Spleen (tissue), 11 donors: ENCODE measurements around the gene ZNF362. TPM values are rescaled to one million over a fixed set of nuclear protein-coding genes. Genes with fewer than 3 reads are reported as not detected.

Experiments used
- DNase-seq: peaks from one replicate; pipeline ENCODE4 v3.0.0-alpha.2; 2020
- H3K27ac ChIP-seq, 8 donors: fragments of 200-600 bp; sonication (generic) in 7 of 8; 1 replicate in 4 of 8; 2 replicates in 4 of 8; pipeline versions ENCODE4 v1.5.0 to v1.8.0; 2016 to 2021; ENCODE audit warnings: inconsistent platforms in 4 of 8, mild to moderate bottlenecking in 4 of 8, moderate library complexity in 1 of 8
- H3K27me3 ChIP-seq, 7 donors: fragments of 200-600 bp; sonication (generic) in 6 of 7; replicated peaks in 1 of 7; 1 replicate in 4 of 7; 2 replicates in 3 of 7; pipeline versions ENCODE4 v1.5.0 to v1.8.0; 2016 to 2021; ENCODE audit warnings: inconsistent platforms in 3 of 7, mild to moderate bottlenecking in 1 of 7
- H3K36me3 ChIP-seq, 6 donors: fragments of 200-600 bp; sonication (generic) in 5 of 6; 1 replicate in 4 of 6; 2 replicates in 2 of 6; pipeline versions ENCODE4 v1.5.0 to v1.8.0; 2016 to 2021; ENCODE audit warnings: inconsistent platforms in 2 of 6
- H3K4me1 ChIP-seq, 6 donors: fragments of 200-600 bp; sonication (generic) in 5 of 6; 1 replicate in 3 of 6; 2 replicates in 3 of 6; pipeline versions ENCODE4 v1.5.0 to v1.8.0; 2016 to 2021; ENCODE audit warnings: inconsistent platforms in 3 of 6
- H3K4me3 ChIP-seq, 8 donors: fragments of 200-600 bp; sonication (generic) in 7 of 8; 1 replicate in 4 of 8; 2 replicates in 4 of 8; pipeline versions ENCODE4 v1.5.0 to v1.8.0; 2016 to 2021; ENCODE audit warnings: inconsistent platforms in 4 of 8, mild to moderate bottlenecking in 4 of 8, moderate library complexity in 2 of 8
- H3K9me3 ChIP-seq, 8 donors: fragments of 200-600 bp; sonication (generic) in 7 of 8; 1 replicate in 4 of 8; 2 replicates in 4 of 8; pipeline versions ENCODE4 v1.5.0 to v1.8.0; 2016 to 2021; ENCODE audit warnings: inconsistent platforms in 4 of 8
- CTCF ChIP-seq, 11 experiments: fragments of 200-600 bp in 7 of 11; fragments of 450-650 bp in 4 of 11; sonication (generic) in 4 of 11; IDR thresholded peaks in 8 of 11; conservative IDR thresholded peaks in 3 of 11; 1 replicate in 7 of 11; 2 replicates in 4 of 11; pipeline versions ENCODE4 v1.4.0 to v1.8.0; 2016 to 2021; ENCODE audit warnings: antibody characterized with exemption in 11 of 11, inconsistent platforms in 4 of 11, mild to moderate bottlenecking in 1 of 11
- POLR2A ChIP-seq, 3 donors: fragments of 450-650 bp; IDR thresholded peaks; one replicate each; pipeline ENCODE4 v1.5.1; 2017; ENCODE audit warnings: antibody characterized with exemption in 3 of 3, mild to moderate bottlenecking in 1 of 3
- POLR2AphosphoS5 ChIP-seq, 3 donors: sonication (generic); formaldehyde crosslinking; IDR thresholded peaks; one replicate each; pipeline ENCODE4 v1.5.1; 2017; ENCODE audit warnings: antibody characterized with exemption in 3 of 3
- WGBS, 5 donors: extraction: QIAGEN DNeasy Blood & Tissue Kit in 3 of 5; methylation state at CpG; one replicate each; pipeline versions ENCODE4 v1.1.5 to v1.1.7; 2013 to 2018; 5-methylcytosine and 5-hydroxymethylcytosine counted together
- intact Hi-C: fragments of 100-400 bp; cut with DNase I; formaldehyde crosslinking; loops from one replicate; pipeline ENCODE4 v1.15.0; 2023; ENCODE audit warnings: low total_unique reads
- polyA plus RNA-seq, 3 donors: library from polyadenylated mRNA; stranded (reverse); fragments of 200-250 nt; gene quantifications; one replicate each; pipeline ENCODE4 v1.2.1, GENCODE V29; 2013
- total RNA-seq, 7 donors: library from RNA; depleted of rRNA in 3 of 7; stranded (reverse); fragments of >200 nt in 3 of 7; fragmentation: NEBNext Ultra II Directional in 4 of 7; extraction: Animal tissue kit (Norgen Biotek cat#: 25700) in 4 of 7; gene quantifications; one replicate each; pipeline versions ENCODE4 v1.1.0 to v1.2.1, GENCODE V29; 2016 to 2021
- donor health status: healthy with polysubstance abuse.
- donor health status: DM: no; HTN: no; CAD: no; lungs with moderate emphysema.
- donor health status: DM: no; HTN: no; CAD: no.
- donor health status: Bipolar disorder and iron deficiency.
- donor health status: healthy.
- donor health status: DM: no; HTN: no; CAD: no.
- donor health status: DM: yes; HTN: yes; CAD: no.

ZNF362 gene
- total and polyA plus RNA-seq, 10 donors: 8.7 to 47.0 (median 24.8) TPM

DNA sequence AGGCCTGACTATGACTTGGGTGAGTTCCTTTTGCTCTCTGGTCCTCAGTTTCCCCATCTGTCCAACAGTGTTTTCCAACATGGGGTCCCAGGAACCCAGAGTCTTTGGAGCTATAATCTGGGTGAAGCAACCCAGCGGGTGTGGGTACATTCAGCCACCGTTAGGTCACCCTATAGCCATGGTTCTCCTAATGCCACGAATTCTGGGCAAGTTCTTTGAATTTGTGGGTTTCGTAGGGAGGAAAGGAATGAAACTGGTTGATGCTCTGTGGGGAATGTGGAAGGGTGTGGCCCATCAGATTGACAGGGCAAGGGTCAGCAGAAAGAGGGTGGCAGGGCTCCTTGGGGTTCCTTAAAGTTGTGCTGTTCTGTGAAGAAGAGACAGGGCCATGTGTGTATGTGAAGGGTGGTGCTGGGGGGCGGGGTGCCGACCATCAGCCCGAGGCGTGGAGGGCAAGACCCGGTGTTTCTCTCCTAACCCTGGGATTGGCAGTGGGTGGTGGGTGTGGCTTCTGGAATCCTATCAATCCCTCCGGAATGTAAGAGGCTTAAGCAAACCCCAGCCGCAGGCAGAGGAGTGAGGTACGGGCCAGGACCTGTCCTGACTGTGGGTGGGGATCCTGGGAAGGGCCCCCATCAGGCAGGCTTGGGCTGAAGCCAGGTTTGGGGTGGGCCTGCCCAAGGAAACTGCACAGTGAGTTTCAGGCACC is 35.5 kb upstream of the ZNF362 start:
- Histone ChIP-seq H3K27ac (no peak overlapping the region), H3K4me1 (peaks cover 0 to 20% (median 9%) of the 10 kb centered on the region in 6 donors), H3K9me3 (peaks cover 0 to 35% (median 25%) of the 10 kb centered on the region in 8 donors), H3K27me3 (peaks cover 0 to 4% (median 0%) of the 10 kb centered on the region in 7 donors), H3K36me3 (no peaks in the 10 kb centered on the region), H3K4me3 (no peak overlapping the region)
- TF ChIP-seq CTCF (IDR thresholded peaks at IDR 0.05 in 8 of 11, conservative IDR thresholded peaks at IDR 0.05 in 3 of 11): no peak
- TF ChIP-seq POLR2AphosphoS5 (IDR thresholded peaks at IDR 0.05): no peak
- TF ChIP-seq POLR2A (IDR thresholded peaks at IDR 0.05): no peak
- no peak for DNase-seq
- intact Hi-C loops: no loop called here
- 73 to 88% (median 79%) methylated on average over 9 to 12 of the region's 12 CpGs for WGBS, 5 donors

- intact Hi-C loops: no loop called here
- TF ChIP-seq POLR2A (IDR thresholded peaks at IDR 0.05) (no peak), CTCF (IDR thresholded peaks at IDR 0.05 in 8 of 11, conservative IDR thresholded peaks at IDR 0.05 in 3 of 11) (no peak), POLR2AphosphoS5 (IDR thresholded peaks at IDR 0.05) (no peak)
- Histone ChIP-seq H3K27me3 (peaks cover 0 to 10% (median 0%) of the 10 kb centered on the region in 7 donors), H3K4me3 (no peak overlapping the region), H3K36me3 (no peaks in the 10 kb centered on the region), H3K27ac (no peak overlapping the region), H3K9me3 (peaks cover 0 to 36% (median 25%) of the 10 kb centered on the region in 8 donors), H3K4me1 (peaks cover 0 to 20% (median 9%) of the 10 kb centered on the region in 6 donors)
- no peak for DNase-seq
- 82 to 87% (median 83%) methylated on average over 2 of the region's 2 CpGs for WGBS, 5 donors
Observed at GRCh38 chr1:33221385-33221758, 34.9 kb upstream of the ZNF362 start.

DNA sequence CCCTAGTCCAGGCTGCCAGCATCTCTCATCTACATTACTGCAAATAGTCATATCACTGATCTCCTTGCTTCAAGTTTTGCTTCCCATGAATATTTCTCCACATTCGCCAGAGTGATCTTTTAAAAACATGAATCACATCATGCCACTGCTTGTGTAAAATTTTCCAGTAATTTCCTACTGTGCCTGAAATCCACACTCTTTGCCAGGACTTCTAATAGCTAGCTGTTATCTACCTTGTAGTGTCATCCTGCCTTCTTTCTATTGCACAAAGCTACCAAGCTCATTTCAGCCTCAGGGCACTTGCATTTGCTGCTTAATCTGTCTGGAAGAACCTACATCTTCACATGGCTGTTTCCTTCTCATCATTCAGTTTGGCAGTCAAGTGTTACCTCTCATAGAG is 33.9 kb upstream of the ZNF362 start:
- 77 to 96% (median 88%) methylated on average over 1 of the region's 1 CpG for WGBS, 5 donors
- DNase-seq: no peak
- Histone ChIP-seq H3K4me1 (peaks cover 0 to 20% (median 9%) of the 10 kb centered on the region in 6 donors), H3K4me3 (no peak overlapping the region), H3K27ac (no peak overlapping the region), H3K9me3 (peaks cover 0 to 36% (median 25%) of the 10 kb centered on the region in 8 donors), H3K27me3 (peaks cover 0 to 13% (median 0%) of the 10 kb centered on the region in 7 donors), H3K36me3 (no peaks in the 10 kb centered on the region)
- intact Hi-C loops: no loop called here
- TF ChIP-seq POLR2A (IDR thresholded peaks at IDR 0.05) (no peak), CTCF (IDR thresholded peaks at IDR 0.05 in 8 of 11, conservative IDR thresholded peaks at IDR 0.05 in 3 of 11) (no peak), POLR2AphosphoS5 (IDR thresholded peaks at IDR 0.05) (no peak)

GRCh38 chr1:33224166-33224707 is 32.1 kb upstream of the ZNF362 start:
- peaks cover 0 to 8% (median 2%) of the 10 kb centered on the region in 6 donors for H3K4me1 ChIP-seq
- H3K36me3 ChIP-seq: no peaks in the 10 kb centered on the region
- DNase-seq: no peak
- H3K27ac ChIP-seq: no peak overlapping the region
- intact Hi-C loops: no loop called here
- H3K4me3 ChIP-seq: no peak overlapping the region
- H3K9me3 ChIP-seq: peaks cover 0 to 36% (median 25%) of the 10 kb centered on the region in 8 donors
- TF ChIP-seq POLR2A (IDR thresholded peaks at IDR 0.05) (no peak), POLR2AphosphoS5 (IDR thresholded peaks at IDR 0.05) (no peak), CTCF (IDR thresholded peaks at IDR 0.05 in 8 of 11, conservative IDR thresholded peaks at IDR 0.05 in 3 of 11) (no peak)
- 78 to 82% (median 81%) methylated on average over 2 of the region's 2 CpGs for WGBS, 5 donors
- H3K27me3 ChIP-seq: peaks cover 0 to 31% (median 0%) of the 10 kb centered on the region in 7 donors
